HepG2 (cell line): ENCODE measurements around the gene METTL2A. TPM values are rescaled to one million over a fixed set of nuclear protein-coding genes. Genes with fewer than 3 reads are reported as not detected.
"Not testable (repeated sequence)": the region's sequence is repeated elsewhere in the genome, so short reads cannot be mapped to it uniquely, and the experiment has no call there.

ENCODE experiments used
- EHMT2 ChIP-seq: fragments of 200-600 bp; sonication (generic); IDR thresholded peaks from 2 replicates; pipeline ENCODE4 v1.7.0; 2017; ENCODE audit warnings: antibody characterized with exemption, low read depth, low read length, borderline replicate concordance
- ELF3 ChIP-seq: IDR thresholded peaks from 2 replicates; pipeline ENCODE4 v1.6.1; 2016; ENCODE audit warnings: missing genetic modification reagents, missing compliant biosample characterization
- MAZ ChIP-seq, 2 experiments: sonication (generic) in 1 of 2; formaldehyde crosslinking in 1 of 2; IDR thresholded peaks; 2 replicates each; pipeline versions ENCODE4 v1.5.0 to v1.6.1; 2012 to 2020; ENCODE audit warnings: low read depth in 2 of 2, mild to moderate bottlenecking in 2 of 2, borderline replicate concordance in 1 of 2, improper control_type of control experiment in 1 of 2, low read length in 1 of 2, missing genetic modification reagents in 1 of 2, moderate library complexity in 1 of 2
- SOX5 ChIP-seq: IDR thresholded peaks from 2 replicates; pipeline ENCODE4 v1.6.1; 2016; ENCODE audit warnings: borderline replicate concordance
- TGIF2 ChIP-seq: IDR thresholded peaks from 2 replicates; pipeline ENCODE4 v1.6.1; 2016; ENCODE audit warnings: control low read depth, missing compliant biosample characterization
- ZSCAN9 ChIP-seq: IDR thresholded peaks from 2 replicates; pipeline ENCODE4 v1.6.1; 2016; ENCODE audit warnings: borderline replicate concordance
- polyA plus RNA-seq, 8 experiments: library from polyadenylated mRNA; depleted of rRNA in 3 of 8; stranded (reverse) in 7 of 8; unstranded in 1 of 8; fragments of >200 nt; fragmentation: Illumina TruSeq in 4 of 8; extraction: Trizol in 4 of 8; gene quantifications; 2 replicates each; pipeline versions ENCODE4 v1.2.1 to v1.2.3, GENCODE V29; 2011 to 2016; ENCODE audit warnings: low read depth in 4 of 8, missing spikeins in 1 of 8, mixed read lengths in 1 of 8; ENCODE audit not compliant: insufficient read depth in 1 of 8
- total RNA-seq, 5 experiments: library from RNA; depleted of rRNA; stranded (reverse); fragments of >200 nt; fragmentation: Illumina TruSeq; extraction: Trizol; gene quantifications; 2 replicates each; pipeline ENCODE4 v1.2.3, GENCODE V29; 2016; ENCODE audit warnings: low read depth in 1 of 5
- TF ChIP-seq, protein P1 (sequence below): sonication (generic); formaldehyde crosslinking; IDR thresholded peaks from 2 replicates; pipeline ENCODE4 v1.4.0; 2020; ENCODE audit warnings: missing genetic modification reagents
- TF ChIP-seq, protein P2 (sequence below), 2 experiments: sonication (generic) in 1 of 2; formaldehyde crosslinking in 1 of 2; IDR thresholded peaks; 2 replicates each; pipeline versions ENCODE4 v1.4.0 to v1.6.1; 2018 to 2020; ENCODE audit warnings: missing genetic modification reagents in 2 of 2, borderline replicate concordance in 1 of 2, low read depth in 1 of 2, mild to moderate bottlenecking in 1 of 2, missing biosample characterization in 1 of 2
- TF ChIP-seq, protein P3 (sequence below): sonication (generic); formaldehyde crosslinking; IDR thresholded peaks from 2 replicates; pipeline ENCODE4 v1.5.1; 2020; ENCODE audit warnings: missing genetic modification reagents, mild to moderate bottlenecking, borderline replicate concordance
- TF ChIP-seq, protein P4 (sequence below): sonication (generic); formaldehyde crosslinking; IDR thresholded peaks from 2 replicates; pipeline ENCODE4 v1.5.1; 2020; ENCODE audit warnings: mild to moderate bottlenecking, missing genetic modification reagents
- TF ChIP-seq, protein P5 (sequence below): sonication (generic); formaldehyde crosslinking; IDR thresholded peaks from 2 replicates; pipeline ENCODE4 v1.5.0; 2020; ENCODE audit warnings: missing genetic modification reagents

METTL2A gene
- total and polyA plus RNA-seq, 2 of the 13 experiments (the other 11 are each of a cell fraction or from before 2014, with no cell fraction given) = 15.6 to 32.3 TPM

DNA sequence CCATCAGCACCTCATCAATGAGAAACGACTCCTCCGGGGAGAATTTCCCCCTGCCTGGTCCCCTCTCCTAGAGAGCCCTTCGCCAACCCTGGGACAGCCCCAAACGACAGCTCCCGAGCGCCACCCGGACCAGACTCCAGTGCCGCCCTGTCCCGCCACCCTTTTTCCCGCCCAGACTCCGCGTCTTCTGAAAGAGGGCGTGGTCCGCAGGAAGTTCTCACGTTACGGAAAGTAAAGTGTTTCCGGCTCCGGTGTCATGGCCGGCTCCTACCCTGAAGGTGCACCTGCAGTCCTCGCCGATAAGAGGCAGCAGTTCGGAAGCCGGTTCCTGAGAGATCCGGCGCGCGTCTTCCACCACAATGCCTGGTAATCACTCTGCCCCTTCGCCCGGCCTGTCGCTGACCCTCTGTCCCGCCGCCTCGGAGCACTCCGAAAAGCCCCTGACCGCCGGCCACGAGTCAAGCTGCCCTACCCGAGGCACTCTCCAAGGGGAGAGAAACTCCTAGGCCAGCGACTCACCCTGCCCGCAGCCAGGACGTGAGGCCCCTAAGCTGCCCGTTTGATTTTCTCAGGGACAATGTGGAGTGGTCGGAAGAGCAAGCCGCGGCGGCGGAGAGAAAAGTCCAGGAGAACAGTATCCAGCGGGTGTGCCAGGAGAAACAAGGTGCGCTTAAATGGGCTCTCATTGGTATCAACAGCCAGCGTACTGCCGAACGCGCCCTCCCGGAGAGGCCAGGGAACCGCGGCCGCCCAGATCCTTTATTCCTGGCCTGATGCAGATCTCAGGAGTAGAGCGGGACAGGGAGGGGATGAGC, at the start of gene METTL2A (continued):
- TF ChIP-seq, protein P1, sequence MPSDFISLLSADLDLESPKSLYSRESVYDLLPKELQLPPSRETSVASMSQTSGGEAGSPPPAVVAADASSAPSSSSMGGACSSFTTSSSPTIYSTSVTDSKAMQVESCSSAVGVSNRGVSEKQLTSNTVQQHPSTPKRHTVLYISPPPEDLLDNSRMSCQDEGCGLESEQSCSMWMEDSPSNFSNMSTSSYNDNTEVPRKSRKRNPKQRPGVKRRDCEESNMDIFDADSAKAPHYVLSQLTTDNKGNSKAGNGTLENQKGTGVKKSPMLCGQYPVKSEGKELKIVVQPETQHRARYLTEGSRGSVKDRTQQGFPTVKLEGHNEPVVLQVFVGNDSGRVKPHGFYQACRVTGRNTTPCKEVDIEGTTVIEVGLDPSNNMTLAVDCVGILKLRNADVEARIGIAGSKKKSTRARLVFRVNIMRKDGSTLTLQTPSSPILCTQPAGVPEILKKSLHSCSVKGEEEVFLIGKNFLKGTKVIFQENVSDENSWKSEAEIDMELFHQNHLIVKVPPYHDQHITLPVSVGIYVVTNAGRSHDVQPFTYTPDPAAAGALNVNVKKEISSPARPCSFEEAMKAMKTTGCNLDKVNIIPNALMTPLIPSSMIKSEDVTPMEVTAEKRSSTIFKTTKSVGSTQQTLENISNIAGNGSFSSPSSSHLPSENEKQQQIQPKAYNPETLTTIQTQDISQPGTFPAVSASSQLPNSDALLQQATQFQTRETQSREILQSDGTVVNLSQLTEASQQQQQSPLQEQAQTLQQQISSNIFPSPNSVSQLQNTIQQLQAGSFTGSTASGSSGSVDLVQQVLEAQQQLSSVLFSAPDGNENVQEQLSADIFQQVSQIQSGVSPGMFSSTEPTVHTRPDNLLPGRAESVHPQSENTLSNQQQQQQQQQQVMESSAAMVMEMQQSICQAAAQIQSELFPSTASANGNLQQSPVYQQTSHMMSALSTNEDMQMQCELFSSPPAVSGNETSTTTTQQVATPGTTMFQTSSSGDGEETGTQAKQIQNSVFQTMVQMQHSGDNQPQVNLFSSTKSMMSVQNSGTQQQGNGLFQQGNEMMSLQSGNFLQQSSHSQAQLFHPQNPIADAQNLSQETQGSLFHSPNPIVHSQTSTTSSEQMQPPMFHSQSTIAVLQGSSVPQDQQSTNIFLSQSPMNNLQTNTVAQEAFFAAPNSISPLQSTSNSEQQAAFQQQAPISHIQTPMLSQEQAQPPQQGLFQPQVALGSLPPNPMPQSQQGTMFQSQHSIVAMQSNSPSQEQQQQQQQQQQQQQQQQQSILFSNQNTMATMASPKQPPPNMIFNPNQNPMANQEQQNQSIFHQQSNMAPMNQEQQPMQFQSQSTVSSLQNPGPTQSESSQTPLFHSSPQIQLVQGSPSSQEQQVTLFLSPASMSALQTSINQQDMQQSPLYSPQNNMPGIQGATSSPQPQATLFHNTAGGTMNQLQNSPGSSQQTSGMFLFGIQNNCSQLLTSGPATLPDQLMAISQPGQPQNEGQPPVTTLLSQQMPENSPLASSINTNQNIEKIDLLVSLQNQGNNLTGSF = 0 out of 2 replicates have a peak, but pooled peaks have one; percentile 36
- TF ChIP-seq, protein P2, sequence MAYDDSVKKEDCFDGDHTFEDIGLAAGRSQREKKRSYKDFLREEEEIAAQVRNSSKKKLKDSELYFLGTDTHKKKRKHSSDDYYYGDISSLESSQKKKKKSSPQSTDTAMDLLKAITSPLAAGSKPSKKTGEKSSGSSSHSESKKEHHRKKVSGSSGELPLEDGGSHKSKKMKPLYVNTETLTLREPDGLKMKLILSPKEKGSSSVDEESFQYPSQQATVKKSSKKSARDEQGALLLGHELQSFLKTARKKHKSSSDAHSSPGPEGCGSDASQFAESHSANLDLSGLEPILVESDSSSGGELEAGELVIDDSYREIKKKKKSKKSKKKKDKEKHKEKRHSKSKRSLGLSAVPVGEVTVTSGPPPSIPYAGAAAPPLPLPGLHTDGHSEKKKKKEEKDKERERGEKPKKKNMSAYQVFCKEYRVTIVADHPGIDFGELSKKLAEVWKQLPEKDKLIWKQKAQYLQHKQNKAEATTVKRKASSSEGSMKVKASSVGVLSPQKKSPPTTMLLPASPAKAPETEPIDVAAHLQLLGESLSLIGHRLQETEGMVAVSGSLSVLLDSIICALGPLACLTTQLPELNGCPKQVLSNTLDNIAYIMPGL (CRISPR knock-in tag; IDR thresholded peaks at IDR 0.05; ENCODE audit: borderline replicate concordance in 1 of 2, low read depth in 1 of 2) = peak; percentile 95
- TF ChIP-seq TGIF2 (CRISPR knock-in tag) (peak; percentile 60; the same call in 1 of the 2 replicates), SOX5 (peak; percentile 62; the same call in 1 of the 2 replicates), ZSCAN9 (CRISPR knock-in tag) (0 out of 2 replicates have a peak, but pooled peaks have one; percentile 34), MAZ (CRISPR knock-in tag; IDR thresholded peaks at IDR 0.05; ENCODE audit: low read depth) (peak; percentile 79), EHMT2 (peak; percentile 88), ELF3 (CRISPR knock-in tag) (peak; percentile 98)
- TF ChIP-seq, protein P3, sequence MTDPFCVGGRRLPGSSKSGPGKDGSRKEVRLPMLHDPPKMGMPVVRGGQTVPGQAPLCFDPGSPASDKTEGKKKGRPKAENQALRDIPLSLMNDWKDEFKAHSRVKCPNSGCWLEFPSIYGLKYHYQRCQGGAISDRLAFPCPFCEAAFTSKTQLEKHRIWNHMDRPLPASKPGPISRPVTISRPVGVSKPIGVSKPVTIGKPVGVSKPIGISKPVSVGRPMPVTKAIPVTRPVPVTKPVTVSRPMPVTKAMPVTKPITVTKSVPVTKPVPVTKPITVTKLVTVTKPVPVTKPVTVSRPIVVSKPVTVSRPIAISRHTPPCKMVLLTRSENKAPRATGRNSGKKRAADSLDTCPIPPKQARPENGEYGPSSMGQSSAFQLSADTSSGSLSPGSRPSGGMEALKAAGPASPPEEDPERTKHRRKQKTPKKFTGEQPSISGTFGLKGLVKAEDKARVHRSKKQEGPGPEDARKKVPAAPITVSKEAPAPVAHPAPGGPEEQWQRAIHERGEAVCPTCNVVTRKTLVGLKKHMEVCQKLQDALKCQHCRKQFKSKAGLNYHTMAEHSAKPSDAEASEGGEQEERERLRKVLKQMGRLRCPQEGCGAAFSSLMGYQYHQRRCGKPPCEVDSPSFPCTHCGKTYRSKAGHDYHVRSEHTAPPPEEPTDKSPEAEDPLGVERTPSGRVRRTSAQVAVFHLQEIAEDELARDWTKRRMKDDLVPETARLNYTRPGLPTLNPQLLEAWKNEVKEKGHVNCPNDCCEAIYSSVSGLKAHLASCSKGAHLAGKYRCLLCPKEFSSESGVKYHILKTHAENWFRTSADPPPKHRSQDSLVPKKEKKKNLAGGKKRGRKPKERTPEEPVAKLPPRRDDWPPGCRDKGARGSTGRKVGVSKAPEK (CRISPR knock-in tag) = peak; percentile 76; the same call in 1 of the 2 replicates
- TF ChIP-seq MAZ (IDR thresholded peaks at IDR 0.05; ENCODE audit: borderline replicate concordance, low read depth, low read length) = not testable (repeated sequence)
- TF ChIP-seq, protein P4, sequence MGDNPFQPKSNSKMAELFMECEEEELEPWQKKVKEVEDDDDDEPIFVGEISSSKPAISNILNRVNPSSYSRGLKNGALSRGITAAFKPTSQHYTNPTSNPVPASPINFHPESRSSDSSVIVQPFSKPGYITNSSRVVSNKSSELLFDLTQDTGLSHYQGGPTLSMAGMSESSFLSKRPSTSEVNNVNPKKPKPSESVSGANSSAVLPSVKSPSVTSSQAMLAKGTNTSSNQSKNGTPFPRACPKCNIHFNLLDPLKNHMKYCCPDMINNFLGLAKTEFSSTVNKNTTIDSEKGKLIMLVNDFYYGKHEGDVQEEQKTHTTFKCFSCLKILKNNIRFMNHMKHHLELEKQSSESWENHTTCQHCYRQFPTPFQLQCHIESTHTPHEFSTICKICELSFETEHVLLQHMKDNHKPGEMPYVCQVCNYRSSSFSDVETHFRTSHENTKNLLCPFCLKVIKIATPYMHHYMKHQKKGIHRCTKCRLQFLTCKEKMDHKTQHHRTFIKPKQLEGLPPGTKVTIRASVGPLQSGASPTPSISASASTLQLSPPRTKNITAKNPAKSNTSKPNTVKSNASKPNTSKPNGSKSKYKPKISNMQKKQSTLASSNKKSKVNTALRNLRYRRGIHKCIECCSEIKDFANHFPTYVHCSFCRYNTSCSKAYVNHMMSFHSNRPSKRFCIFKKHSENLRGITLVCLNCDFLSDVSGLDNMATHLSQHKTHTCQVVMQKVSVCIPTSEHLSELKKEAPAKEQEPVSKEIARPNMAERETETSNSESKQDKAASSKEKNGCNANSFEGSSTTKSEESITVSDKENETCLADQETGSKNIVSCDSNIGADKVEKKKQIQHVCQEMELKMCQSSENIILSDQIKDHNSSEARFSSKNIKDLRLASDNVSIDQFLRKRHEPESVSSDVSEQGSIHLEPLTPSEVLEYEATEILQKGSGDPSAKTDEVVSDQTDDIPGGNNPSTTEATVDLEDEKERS (CRISPR knock-in tag) = peak; percentile 95
- TF ChIP-seq, protein P5, sequence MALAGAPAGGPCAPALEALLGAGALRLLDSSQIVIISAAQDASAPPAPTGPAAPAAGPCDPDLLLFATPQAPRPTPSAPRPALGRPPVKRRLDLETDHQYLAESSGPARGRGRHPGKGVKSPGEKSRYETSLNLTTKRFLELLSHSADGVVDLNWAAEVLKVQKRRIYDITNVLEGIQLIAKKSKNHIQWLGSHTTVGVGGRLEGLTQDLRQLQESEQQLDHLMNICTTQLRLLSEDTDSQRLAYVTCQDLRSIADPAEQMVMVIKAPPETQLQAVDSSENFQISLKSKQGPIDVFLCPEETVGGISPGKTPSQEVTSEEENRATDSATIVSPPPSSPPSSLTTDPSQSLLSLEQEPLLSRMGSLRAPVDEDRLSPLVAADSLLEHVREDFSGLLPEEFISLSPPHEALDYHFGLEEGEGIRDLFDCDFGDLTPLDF (CRISPR knock-in tag) = peak; percentile 98
